Middle frontal gyrus (tissue), 1 donor: ENCODE results near the gene SEL1L.
A peak's percentile ranks its signal among the peaks of the same experiment; 100 is the strongest.
"Not testable (repeated sequence)": the region's sequence is repeated elsewhere in the genome, so short reads cannot be mapped to it uniquely, and the experiment has no call there.

ENCODE experiments used
- DNase-seq: peaks from one replicate; pipeline ENCODE4 v3.0.0-alpha.2; 2015; ENCODE audit warnings: low spot score; ENCODE audit errors: extremely low spot score

SEL1L gene

GRCh38 chr14:81449114-81449513 is 84.5 kb downstream of the SEL1L start:
- DNase-seq, result no peak

- DNase-seq, result no peak
These were observed 86.5 kb downstream of the SEL1L start for GRCh38 chr14:81447021-81447764.

DNA sequence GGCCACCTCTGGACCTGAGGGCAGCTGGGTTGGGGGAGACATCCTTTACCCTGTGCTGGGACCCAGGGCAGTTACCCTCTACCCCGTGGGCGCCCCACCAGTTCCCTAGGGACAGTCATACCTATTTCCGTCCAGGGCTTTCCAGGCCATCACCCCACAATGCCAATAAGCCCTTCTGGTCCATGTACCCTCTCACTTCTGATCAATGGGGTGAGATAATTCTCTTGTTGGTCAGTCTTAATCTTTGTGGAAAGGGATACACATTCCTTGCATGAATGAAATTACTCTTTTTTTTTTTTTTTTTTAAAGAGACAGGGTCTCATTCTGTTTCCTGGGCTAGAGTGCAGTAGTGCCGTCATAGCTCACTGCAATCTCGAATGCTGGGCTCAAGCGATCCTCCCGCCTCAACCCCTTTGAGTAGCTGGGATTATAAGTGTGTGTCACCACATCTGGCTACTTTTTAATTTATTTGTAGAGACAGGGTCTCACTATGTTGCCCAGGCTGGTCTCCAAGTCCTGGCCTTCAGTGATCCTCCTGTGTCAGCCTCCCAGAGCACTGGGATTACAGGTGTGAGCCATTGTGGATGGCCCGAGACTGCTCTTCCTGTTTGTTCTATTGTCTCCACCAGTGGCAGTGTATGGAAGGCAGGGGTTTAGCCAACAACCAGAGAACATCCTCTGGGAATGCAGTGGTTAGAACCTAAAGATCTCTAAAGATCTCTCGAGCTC is 87.2 kb downstream of the SEL1L start:
- no peak for DNase-seq

DNA sequence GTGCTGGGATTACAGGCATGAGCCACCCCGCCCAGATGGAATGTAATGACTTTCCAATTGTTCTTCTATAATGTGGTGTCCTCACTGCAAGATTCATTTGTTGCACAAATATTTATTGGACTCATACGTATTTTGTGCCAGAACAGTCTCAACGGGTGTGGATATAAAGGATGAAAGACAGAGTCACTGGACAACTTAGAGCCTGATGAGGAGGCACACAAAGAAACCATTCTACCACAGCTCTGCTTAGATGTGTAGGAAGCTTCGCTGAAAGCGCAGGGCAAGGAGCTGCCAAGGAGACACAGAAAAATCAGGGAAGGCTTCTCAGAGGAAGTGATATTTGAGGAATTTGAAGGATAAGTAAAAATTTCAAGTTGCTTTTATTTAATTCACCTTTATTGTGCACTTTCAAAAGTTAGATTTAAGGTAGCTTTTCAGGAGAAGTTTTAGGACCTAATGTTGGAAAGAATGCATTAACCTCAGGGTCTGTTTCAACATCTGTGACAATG is 92.0 kb downstream of the SEL1L start:
- DNase-seq, result no peak

- no peak for DNase-seq
These were observed 93.6 kb downstream of the SEL1L start for GRCh38 chr14:81440041-81440440.

GRCh38 chr14:81437244-81437643 is 96.4 kb downstream of the SEL1L start:
- DNase-seq, result no peak

DNA sequence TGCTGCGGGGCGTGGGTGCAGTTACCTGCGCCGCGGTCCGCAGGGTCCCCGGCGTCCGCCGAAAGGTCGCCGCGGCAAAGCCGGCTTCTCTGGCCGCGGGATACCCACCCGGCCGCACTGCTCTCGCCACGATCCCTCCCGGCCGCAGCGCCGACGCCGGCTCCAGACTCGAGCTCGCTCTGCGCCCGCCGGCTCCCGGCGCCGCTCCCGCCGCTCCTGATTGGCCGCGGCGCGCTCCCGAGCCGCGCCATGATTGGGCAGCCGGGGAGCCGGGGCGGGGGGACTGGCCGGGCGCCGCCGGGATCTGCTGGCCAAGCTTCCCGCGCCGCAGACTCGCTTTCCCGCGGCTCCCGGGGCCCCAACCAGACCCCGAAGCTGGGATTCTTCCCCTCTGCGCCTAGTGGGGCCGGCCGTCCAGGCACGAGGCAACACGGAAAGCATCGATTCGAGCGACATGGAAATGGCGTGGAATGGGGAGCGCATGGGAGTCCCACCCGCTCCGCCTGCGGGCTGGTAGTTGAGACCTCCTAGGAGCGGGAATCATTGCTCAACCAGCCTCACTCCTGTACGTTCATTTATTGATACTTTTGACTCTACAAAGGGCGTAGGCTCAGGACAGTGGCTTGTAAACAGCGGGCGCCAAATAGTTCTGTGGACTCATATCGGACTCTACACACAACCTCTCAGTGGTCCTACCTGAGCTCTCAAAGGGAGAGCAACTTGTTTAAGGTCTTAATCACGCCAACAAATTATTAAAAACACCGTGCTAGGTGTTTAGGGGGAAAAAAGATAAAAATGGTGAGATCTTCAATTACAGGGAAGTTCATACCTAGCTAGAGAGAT is 97.1 kb downstream of the SEL1L start:
- peak; percentile 44 for DNase-seq

DNA sequence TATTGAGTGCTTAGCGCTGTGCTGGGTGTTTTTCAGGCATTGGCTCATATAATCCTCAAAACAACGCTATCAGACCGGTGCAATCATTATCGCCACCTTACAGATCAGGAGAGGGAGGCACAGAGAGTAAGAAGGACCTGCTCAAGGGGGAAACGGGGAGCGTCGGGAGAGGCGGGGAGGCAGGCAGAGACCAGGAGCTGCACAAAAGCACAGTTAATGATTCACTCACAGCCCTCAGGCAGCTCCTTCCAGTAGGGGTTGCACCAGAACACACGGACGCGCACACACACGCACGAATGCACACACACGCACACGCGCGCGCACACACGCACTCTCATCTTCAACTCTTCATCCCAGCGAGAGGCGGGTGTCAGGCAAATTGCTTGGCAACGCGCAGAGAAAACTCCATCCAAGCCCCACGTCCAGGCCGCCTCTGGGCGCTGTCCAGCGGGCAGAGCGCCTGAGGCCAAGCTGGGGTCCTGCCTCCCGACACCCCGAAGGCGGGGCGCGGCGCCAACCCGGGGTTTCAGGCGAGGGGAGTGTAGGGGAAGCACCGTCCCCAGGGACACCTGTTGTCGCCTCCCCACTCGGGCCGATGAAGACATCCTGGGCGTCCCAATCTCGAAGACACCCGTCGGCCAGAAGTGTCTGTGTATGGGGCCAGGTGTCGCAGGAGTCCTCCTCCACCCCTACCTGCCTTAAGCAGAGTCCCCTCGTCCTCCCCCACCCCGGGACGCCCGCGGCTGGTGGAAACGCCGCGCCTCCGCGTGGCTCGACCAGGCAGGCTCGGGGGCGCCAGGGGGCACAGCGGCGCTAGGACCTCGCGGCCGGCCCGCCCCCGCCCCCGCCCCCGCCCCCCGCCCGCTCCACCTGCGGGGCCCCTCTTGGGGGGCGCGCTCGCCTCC is 98.0 kb downstream of the SEL1L start:
- DNase-seq, result no peak

- DNase-seq, result no peak
These were observed 98.6 kb downstream of the SEL1L start for GRCh38 chr14:81435048-81435390.

GRCh38 chr14:81434230-81434629 is 99.4 kb downstream of the SEL1L start:
- DNase-seq, result no peak

GRCh38 chr14:81433378-81433777 is 100.3 kb downstream of the SEL1L start:
- no peak for DNase-seq

DNA sequence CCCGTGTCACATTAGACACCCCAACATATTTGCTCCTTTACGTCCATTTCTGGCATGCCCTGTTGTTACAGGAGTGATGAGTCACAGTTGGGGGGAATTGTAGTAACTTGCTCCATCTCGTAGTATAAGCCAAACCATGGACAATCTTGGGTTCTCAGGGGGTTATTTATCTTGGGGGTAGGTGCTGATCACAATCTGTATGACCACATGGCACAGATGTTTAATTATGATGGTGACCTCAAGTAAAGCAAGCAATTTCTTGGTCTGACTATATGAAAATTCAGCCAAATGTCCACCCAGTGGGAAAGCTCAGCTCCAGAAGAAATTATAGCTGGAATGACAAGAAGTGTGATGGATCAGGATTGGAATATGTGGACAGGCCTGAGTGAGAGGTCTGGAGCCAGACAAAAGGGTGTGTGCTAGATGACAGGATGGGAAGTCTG is 101.4 kb downstream of the SEL1L start:
- DNase-seq, result no peak

- DNase-seq, result no peak
These were observed 103.4 kb downstream of the SEL1L start for GRCh38 chr14:81430235-81430634.

DNA sequence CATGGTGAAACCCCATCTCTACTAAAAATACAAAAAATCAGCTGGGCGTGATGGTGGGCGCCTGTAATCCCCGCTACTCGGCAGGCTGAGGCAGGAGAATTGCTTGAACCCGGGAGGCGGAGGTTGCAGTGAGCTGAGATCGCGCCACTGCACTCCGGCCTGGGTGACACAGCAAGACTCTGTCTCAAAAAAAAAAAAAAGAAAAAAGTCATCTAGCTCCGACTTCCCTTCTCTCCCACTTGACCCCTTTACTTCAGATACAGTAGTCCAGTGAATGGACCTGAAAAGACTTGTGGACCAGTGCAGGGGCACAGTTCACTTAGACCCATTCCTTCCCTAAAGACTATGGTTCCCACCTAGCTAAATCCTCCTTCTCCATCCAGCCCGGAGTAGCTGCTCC is 103.9 kb downstream of the SEL1L start:
- DNase-seq, result not testable (repeated sequence)

DNA sequence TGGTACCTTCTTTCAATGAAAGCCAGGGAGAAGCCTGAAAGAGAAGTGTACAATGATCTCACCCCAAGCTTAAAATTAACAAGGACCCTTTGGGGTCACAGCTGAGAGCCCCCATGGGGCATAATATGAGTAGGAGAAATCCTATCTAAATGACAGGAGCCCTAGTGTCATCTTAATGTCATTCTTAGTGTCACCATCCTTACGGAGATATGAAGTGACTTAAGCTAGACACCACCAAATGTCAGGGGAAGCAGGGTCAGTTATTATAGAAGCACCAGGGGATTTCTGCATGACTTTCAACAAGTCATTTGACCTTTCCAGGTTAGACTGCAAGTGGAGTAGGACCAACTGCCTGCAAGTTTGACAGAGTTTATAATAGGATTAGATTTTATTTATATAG is 104.6 kb downstream of the SEL1L start:
- DNase-seq, result no peak

GRCh38 chr14:81427348-81428058 is 106.2 kb downstream of the SEL1L start:
- no peak for DNase-seq

DNA sequence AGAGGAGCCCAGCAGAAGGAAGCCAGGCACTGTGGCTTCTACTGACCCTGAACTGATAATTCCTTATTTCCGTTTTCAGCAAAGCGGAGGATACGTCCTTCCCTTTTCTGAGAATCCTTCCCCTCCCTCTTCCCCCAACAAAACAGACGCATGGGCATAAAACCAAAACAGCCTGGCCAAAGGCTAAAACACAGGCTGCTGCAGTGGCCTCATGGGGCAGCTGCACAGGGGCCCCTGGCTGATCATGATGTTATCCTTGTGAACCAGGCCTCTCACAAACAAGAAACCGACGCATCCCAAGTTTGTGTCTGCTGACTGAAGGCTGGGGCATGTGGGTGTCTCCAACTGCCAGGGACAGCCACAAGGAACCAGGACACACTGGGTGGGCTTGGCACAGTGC is 110.1 kb downstream of the SEL1L start:
- DNase-seq, result no peak
